ENCODE results near the gene RASL10B. TPM values are rescaled to one million over a fixed set of nuclear protein-coding genes. Genes with fewer than 3 reads are reported as not detected.
A peak's percentile ranks its signal among the peaks of the same experiment; 100 is the strongest.

RASL10B gene
- total RNA-seq, 1 donor from 2014 or later, result 2.6 TPM

DNA sequence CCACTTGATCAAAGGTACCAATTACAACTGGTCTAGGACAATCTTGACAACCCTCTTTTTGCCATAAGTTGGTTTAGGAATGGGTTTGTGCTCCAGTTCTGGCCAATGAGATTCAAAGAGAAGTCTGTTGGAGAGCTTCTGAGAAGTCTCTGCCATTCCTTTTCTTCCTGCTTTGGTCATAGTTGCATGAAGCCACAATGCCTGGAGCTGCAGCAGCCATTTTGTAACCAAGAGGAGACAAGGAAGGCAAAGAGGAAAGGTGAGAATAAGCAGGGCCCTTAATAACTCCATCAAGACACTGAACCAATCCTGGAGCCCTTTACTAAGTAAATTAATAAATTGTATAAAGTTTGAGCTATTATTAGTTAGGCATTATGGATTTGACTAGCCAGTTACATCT, 25.8 kb downstream of the RASL10B start:
- TF ChIP-seq, protein P1, sequence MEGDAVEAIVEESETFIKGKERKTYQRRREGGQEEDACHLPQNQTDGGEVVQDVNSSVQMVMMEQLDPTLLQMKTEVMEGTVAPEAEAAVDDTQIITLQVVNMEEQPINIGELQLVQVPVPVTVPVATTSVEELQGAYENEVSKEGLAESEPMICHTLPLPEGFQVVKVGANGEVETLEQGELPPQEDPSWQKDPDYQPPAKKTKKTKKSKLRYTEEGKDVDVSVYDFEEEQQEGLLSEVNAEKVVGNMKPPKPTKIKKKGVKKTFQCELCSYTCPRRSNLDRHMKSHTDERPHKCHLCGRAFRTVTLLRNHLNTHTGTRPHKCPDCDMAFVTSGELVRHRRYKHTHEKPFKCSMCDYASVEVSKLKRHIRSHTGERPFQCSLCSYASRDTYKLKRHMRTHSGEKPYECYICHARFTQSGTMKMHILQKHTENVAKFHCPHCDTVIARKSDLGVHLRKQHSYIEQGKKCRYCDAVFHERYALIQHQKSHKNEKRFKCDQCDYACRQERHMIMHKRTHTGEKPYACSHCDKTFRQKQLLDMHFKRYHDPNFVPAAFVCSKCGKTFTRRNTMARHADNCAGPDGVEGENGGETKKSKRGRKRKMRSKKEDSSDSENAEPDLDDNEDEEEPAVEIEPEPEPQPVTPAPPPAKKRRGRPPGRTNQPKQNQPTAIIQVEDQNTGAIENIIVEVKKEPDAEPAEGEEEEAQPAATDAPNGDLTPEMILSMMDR (IDR thresholded peaks at IDR 0.05; ENCODE audit: insufficient read depth, low read length, poor library complexity, severe bottlenecking), result no peak
- H3K36me3 ChIP-seq (ENCODE audit: control insufficient read depth, insufficient read depth, low read length), result no peaks in the 10 kb centered on the region

DNA sequence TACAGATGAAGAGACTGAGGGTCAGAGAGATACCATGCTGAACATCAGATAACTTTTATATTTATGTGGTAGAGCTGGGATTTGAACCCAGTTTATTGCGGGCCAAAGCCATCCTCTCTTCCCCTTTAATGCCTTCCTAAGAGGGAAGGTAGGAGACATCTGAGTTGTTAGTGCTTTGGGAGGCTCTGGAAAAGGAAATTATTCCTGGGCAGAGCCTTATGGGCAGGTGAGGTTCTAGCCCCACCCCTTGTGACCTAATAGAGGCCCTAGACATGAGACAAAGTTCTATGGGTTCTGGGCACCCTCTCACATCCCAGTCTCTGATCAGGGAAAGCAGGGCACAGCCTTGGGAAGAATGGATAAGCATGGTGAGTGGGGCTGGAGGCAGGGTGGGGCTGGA, 29.1 kb downstream of the RASL10B start, which contains the start of gene C17orf50:
Gene C17orf50 (plus strand): TSS at position 301 of the 400 bp plus-strand sequence. CDS start 55 bp downstream, at position 356.
- Histone ChIP-seq H3K4me3 (ENCODE audit: low read depth, low read length) (no peak within 1 kb of the TSS), H3K27me3 (ENCODE audit: control insufficient read depth, insufficient read depth, low read length) (peaks cover 8% of the 10 kb centered on the region), H3K36me3 (ENCODE audit: control insufficient read depth, insufficient read depth, low read length) (no peaks in the 10 kb centered on the region)
- DNase-seq (ENCODE audit: low read depth), result no peak
- TF ChIP-seq, protein P1 (IDR thresholded peaks at IDR 0.05; ENCODE audit: insufficient read depth, low read length, poor library complexity, severe bottlenecking), result no peak

More for the DNA sequence above, 25.8 kb downstream of the RASL10B start:
- no peak for DNase-seq (ENCODE audit: low read depth)
- H3K27me3 ChIP-seq (ENCODE audit: control insufficient read depth, insufficient read depth, low read length), result peaks cover 19% of the 10 kb centered on the region
- no peak overlapping the region for H3K4me3 ChIP-seq (ENCODE audit: low read depth, low read length)

DNA sequence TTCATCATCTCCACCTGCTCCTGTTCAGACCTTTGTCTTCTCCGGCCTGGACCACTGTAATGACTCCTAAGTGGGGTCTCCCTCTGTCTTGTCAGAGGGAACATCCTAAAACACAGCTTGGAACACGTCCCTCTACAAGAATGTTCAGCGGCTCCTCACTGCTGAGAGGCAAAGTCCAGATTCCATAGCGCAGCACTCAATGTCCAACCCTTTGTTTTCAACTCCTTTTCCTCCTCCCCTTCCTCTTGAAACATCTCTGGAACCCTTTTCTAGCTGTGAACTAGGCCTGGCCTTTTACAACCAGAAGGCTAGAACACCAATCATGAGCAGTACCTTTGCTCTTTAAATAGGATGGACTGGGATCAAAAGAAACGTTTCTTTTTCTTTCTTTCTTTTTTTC, 30.2 kb downstream of the RASL10B start:
- no peak for DNase-seq (ENCODE audit: low read depth)
- Histone ChIP-seq H3K4me3 (ENCODE audit: low read depth, low read length) (no peak overlapping the region), H3K27me3 (ENCODE audit: control insufficient read depth, insufficient read depth, low read length) (peaks cover 8% of the 10 kb centered on the region), H3K36me3 (ENCODE audit: control insufficient read depth, insufficient read depth, low read length) (no peaks in the 10 kb centered on the region)
- TF ChIP-seq, protein P1 (IDR thresholded peaks at IDR 0.05; ENCODE audit: insufficient read depth, low read length, poor library complexity, severe bottlenecking), result no peak

DNA sequence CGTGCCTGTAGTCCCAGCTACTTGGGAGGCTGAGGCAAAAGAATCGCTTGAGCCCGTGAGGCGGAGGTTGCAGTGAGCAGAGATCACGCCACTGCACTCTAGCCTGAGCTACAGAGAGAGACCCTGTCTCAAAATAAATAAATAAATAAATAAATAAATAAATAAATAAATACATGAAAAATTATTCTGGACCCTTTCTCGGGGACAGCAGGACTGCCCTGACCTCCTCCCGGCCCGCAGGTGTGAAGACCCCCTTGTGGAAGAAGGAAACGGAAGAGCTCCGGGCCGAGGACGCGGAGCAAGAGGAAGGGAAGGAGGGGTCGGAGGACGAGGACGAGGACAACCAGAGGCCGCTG, 32.3 kb downstream of the RASL10B start:
- Histone ChIP-seq H3K4me3 (ENCODE audit: low read depth, low read length) (peak overlapping the region; percentile 12), H3K36me3 (ENCODE audit: control insufficient read depth, insufficient read depth, low read length) (no peaks in the 10 kb centered on the region), H3K27me3 (ENCODE audit: control insufficient read depth, insufficient read depth, low read length) (peaks cover 7% of the 10 kb centered on the region)
- DNase-seq (ENCODE audit: low read depth), result no peak
- TF ChIP-seq, protein P1 (IDR thresholded peaks at IDR 0.05; ENCODE audit: insufficient read depth, low read length, poor library complexity, severe bottlenecking), result no peak

DNA sequence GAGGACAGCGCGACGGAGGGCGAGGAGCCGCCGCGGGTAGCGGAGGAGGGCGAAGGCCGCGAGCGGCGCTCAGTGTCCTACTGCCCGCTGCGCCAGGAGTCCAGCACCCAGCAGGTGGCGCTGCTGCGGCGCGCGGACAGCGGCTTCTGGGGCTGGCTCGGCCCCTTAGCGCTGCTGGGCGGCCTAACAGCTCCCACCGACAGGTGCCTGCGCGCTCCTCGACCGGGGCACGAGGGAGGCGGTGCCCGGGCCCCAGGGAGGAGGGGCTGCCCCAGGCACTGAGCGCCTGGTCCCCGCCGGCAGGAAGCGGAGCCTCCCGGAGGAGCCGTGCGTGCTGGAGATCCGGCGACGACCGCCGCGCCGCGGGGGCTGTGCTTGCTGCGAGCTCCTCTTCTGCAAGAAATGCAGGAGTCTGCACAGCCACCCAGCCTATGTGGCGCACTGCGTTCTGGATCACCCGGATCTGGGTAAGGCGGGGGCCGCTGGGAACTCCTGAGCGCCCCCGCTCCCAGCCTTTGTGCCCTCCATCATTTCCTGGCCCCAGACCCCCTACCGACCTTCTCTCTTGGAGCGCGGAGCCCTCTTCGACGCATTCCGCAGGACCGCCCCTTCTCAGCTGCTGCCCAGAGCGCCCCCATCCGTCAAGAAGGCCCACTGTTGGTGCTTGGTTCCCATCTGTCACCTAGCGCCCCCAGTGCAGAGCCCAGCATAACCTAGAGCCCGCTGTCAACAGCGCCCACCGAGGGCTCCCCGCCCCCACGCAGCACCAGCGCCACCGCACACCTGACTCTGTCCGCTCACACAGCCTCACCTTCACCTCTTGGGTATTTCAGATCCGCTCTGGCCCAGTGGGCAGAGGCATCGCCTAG, 32.9 kb downstream of the RASL10B start:
- Histone ChIP-seq H3K4me3 (ENCODE audit: low read depth, low read length) (peak overlapping the region; percentile 36), H3K27me3 (ENCODE audit: control insufficient read depth, insufficient read depth, low read length) (peaks cover 6% of the 10 kb centered on the region), H3K36me3 (ENCODE audit: control insufficient read depth, insufficient read depth, low read length) (no peaks in the 10 kb centered on the region)
- peak; percentile 65 for DNase-seq (ENCODE audit: low read depth)
- TF ChIP-seq, protein P1 (IDR thresholded peaks at IDR 0.05; ENCODE audit: insufficient read depth, low read length, poor library complexity, severe bottlenecking), result peak; percentile 80
